Upper lobe of left lung (tissue), 4 donors: ENCODE data around the gene GABRG3.

Source experiments
- POLR2A ChIP-seq, 4 donors: fragments of 450-650 bp; IDR thresholded peaks; one replicate each; pipeline ENCODE4 v1.5.1; 2016 to 2017; ENCODE audit warnings: antibody characterized with exemption in 4 of 4, mild to moderate bottlenecking in 2 of 4
- POLR2AphosphoS5 ChIP-seq, 2 donors: sonication (generic); formaldehyde crosslinking; IDR thresholded peaks; one replicate each; pipeline ENCODE4 v1.5.1; 2017; ENCODE audit warnings: antibody characterized with exemption in 2 of 2
- TF ChIP-seq, protein P1 (sequence below), 6 experiments: fragments of 450-650 bp in 4 of 6; fragments of 200-600 bp in 2 of 6; sonication (generic) in 2 of 6; IDR thresholded peaks; one replicate each; pipeline ENCODE4 v1.5.1; 2016 to 2019; ENCODE audit warnings: antibody characterized with exemption in 6 of 6

DNA sequence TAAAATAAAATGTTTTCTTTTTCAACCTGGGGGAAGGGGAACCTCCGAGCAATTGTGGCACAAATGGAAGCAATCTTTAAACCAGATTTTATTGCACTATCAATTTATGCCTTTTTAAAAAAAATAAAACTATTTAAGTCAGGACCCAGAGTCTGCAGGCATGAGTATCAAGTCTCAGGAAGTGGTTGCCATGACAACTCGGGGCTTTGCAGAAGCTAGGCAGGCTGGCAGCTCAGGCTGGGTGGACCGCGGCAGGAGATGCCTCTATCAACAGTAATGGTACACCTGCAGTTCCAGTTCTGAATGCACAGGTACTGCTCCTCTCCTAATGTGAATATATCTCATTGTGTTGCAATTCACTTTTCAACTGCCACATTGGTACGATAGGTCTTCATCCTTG is 447.7 kb downstream of the GABRG3 start:
- TF ChIP-seq POLR2AphosphoS5 (IDR thresholded peaks at IDR 0.05): no peak
- TF ChIP-seq, protein P1, sequence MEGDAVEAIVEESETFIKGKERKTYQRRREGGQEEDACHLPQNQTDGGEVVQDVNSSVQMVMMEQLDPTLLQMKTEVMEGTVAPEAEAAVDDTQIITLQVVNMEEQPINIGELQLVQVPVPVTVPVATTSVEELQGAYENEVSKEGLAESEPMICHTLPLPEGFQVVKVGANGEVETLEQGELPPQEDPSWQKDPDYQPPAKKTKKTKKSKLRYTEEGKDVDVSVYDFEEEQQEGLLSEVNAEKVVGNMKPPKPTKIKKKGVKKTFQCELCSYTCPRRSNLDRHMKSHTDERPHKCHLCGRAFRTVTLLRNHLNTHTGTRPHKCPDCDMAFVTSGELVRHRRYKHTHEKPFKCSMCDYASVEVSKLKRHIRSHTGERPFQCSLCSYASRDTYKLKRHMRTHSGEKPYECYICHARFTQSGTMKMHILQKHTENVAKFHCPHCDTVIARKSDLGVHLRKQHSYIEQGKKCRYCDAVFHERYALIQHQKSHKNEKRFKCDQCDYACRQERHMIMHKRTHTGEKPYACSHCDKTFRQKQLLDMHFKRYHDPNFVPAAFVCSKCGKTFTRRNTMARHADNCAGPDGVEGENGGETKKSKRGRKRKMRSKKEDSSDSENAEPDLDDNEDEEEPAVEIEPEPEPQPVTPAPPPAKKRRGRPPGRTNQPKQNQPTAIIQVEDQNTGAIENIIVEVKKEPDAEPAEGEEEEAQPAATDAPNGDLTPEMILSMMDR (IDR thresholded peaks at IDR 0.05): no peak
- no peak for TF ChIP-seq POLR2A (IDR thresholded peaks at IDR 0.05)
